Activated CD4-positive, CD25-positive, alpha-beta regulatory T cell (primary cell): ENCODE results near the gene F2RL1.
A peak's percentile ranks its signal among the peaks of the same experiment; 100 is the strongest.
"Not testable (repeated sequence)": the region's sequence is repeated elsewhere in the genome, so short reads cannot be mapped to it uniquely, and the experiment has no call there.

Source experiments
- DNase-seq, 4 experiments: peaks; one replicate each; lab custom pipeline; 2025; lab: John Stamatoyannopoulos, UW

F2RL1 gene

DNA sequence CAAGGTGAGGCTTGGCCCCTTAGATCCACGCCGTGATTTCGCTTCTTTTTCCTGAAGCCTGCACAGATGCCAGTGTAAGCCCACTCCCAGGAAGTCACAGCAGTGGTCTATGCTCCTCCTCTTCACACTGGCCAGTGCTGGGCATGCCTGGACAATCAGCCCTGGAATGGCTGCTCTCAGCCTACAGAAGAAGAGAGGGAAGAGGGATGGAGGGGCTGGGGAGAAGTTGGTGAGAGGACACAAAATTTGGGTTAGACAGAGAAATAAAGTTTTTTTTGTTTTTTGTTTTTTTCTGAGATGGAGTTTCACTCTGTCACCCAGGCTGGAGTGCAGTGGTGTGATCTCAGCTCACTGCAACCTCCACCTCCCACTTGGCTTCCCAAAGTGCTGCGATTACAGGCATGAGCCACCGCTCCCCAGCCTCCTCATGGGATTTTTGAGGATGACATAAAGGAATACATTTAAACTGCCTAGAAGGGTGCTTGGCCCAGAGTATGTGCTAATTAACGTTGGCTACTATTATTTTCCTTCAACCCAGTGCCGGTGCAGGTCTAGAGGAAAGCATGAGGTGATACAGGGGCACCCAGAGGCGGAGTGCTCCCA, 31.8 kb downstream of the F2RL1 start:
- DNase-seq = no peak

DNA sequence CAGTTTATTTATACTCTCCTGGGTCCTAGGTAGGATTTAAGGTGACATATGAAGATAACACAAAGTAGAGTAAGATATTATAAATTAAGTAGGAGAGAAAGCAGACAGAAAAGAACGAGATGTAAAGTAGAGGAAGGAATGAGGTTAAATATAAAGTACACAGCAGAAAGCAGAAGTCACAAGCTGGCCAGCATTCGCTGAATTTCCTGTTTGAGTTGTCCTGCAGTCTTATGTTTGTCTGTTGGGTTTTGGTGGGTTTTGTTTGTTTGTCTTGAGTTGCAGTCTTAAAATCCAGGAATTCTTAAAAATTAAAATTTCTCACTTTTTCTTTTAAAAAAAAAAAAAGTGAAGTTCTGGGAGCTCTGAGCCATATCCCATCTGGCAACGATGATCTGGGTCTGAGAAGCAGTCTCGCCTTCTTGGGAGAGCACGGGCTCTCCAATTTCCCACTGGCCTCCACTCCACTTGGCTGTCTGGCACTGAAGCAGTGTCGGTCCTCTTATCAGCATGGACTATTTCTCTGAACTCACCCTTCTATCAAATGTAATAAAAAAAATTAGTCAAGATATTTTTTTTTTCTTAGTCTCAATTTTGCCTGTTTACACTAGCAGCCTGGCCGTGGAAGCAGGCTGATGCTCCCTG, 33.0 kb downstream of the F2RL1 start:
- no peak for DNase-seq

DNA sequence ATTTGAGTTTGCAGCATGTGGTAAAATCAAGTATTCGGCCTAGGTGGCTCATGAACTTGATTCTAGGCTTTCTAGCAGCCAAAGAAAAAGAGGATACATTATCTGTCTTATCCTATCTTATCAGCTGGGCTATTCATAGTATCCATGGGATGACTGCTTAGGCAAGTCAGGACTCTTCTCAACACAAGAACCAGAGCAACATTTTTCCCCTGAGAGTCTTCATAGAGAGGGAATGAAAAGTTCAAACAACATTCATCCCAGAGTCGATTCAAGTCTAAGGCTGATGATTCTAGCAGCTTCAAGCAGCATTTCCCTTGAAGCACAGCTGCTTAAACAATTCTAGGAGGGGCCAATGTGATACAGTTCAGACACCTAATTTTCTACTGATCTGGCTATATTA, 33.9 kb downstream of the F2RL1 start:
- no peak for DNase-seq

GRCh38 chr5:76853741-76854140, 34.9 kb downstream of the F2RL1 start:
- not testable (repeated sequence) for DNase-seq

DNA sequence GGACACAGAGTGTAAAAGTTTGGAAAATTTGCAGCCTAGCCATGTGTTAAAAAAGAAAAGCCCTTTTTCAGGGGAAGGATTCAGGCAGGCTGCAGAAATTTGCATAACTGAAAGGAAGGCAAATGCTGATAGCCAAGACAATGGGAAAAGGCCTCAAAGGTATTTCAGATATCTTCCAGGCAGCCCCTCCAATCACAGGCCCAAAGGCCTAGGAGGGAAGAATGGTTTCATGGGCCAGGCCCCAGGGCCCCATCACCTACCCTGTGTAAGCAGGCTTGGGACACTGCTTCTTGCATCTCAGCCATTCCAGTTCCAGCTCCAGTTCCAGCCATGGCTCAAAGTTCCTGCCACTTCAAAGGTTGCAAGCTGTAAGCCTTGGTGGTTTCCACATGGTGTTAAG, 35.8 kb downstream of the F2RL1 start:
- DNase-seq = no peak

GRCh38 chr5:76855501-76855900, 36.7 kb downstream of the F2RL1 start:
- not testable (repeated sequence) for DNase-seq

DNA sequence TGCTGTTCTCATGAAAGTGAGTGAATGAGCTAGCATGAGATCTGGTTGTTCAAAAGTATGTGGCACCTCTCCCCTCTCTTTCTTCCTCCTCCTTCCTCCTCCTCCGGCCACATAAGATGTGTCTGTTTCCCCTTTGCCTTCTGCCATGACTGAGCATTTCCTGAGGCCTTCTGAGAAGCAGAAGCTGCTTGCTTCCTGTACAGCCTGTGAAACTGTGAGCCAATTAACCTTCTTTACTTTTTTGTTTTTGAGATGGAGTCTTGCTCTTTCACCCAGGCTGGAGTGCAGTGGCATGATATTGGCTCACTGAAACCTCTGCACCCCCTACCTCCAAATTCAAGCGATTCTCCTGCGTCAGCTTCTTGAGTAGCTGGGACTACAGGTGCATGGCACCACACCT, 37.1 kb downstream of the F2RL1 start:
- DNase-seq = peak in 2 of 4 experiments; percentile 7 to 15

- not testable (repeated sequence) for DNase-seq
Observed at GRCh38 chr5:76856800-76857199, 38.0 kb downstream of the F2RL1 start.

DNA sequence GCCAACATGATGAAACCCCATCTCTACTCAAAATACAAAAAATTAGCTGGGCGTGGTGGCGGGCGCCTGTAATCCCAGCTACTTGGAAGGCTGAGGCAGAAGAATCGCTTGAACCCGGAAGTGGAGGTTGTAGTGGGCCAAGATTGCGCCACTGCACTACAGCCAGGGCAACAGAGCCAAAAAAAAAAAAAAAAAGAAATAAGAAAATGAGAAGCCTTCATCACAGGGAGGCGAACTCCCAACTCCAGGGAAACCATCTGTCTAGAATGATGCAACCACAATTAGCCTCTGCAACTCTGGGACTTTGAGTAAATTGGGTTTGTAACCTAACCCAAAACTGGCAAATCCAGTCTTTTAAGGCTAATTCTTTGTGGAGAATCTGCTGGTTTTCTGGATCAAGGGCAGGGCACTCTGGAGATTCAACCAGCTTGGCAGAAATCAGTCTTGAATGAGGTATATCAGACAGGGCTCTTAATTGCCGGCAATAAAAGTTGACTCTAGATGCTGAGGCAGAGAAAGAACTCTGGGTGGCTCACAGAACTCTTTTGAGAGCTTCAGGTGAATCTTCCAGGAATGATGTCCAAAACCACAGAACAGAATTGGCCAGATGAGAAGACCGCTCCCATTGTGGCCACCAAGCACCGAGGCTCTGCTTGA, 40.9 kb downstream of the F2RL1 start:
- no peak for DNase-seq

DNA sequence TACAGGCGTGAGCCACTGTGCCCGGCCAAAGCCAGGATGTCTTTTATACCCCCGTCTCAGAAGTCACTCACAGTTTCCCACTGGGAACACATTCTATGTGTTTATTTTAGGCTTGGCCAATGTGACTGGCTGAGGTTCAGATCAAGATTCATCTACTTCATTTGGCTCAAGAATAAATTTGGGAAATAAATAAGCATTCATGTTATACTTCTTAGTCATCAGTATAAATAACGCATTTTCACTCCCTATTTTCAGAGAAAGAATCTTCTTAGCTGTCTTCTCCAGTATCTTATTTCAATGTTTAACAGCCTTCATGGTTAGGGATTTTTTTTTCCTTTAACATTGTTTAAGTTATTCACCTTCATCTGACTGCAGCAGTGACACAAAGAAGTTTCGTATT, 42.8 kb downstream of the F2RL1 start:
- no peak for DNase-seq

DNA sequence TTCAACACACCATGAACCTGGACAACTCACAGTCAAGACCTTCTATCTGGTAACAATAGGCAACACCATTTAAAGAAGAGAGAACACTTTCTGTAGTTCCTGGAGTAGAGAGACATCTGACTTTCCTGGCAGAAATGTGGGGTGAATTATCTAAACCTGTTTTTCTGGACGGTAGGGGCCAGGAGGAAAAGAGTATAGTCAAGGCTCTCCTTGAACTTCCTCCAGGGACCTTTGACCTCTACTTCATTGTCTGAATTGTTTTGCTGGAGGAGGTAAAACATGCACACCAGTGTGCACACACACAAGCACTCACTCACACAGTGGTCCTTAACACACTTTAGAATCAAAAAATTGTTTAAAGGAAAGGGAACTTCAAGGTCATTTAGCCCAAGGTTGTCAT, 44.2 kb downstream of the F2RL1 start:
- DNase-seq = no peak

DNA sequence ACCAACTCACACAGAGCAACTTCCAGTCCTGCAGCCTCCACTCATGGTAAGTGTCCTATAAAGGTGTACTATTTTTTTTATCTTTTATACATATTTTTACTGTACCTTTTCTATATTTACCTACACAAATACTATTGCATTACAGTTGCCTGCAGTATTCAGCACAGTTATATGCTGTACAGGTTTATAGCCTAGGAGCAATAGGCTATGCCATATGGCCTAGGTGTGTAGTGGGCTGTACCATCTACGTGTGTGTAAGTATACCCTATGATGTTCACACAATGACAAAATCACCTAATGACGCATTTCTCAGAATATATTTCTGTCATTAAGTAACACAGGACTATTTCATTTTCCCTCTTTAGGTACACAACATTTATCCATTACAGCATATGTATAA, 47.7 kb downstream of the F2RL1 start:
- no peak for DNase-seq

DNA sequence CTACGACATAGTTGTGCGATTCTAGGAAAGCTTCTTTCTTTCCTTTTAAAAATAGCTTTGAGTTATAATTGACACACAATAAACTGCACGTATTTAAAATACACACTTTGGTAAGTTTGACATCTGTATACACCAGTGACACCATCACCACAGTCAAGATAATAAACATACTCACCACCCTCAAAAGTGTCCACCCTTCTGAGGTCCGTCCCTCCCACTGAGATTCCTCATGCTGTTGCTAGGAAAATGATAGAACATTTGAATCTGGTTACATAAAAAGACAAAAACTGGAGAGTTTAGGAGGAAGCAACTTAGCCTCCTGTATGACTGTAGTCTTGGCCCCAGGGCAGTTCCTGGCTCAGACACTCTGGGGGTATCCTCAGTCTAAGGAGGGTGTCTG, 48.2 kb downstream of the F2RL1 start:
- no peak for DNase-seq

GRCh38 chr5:76867827-76868693, 49.2 kb downstream of the F2RL1 start:
- DNase-seq = peak; percentile 3 to 30 (median 16)

- no peak for DNase-seq
Observed at GRCh38 chr5:76870046-76870445, 51.2 kb downstream of the F2RL1 start.

DNA sequence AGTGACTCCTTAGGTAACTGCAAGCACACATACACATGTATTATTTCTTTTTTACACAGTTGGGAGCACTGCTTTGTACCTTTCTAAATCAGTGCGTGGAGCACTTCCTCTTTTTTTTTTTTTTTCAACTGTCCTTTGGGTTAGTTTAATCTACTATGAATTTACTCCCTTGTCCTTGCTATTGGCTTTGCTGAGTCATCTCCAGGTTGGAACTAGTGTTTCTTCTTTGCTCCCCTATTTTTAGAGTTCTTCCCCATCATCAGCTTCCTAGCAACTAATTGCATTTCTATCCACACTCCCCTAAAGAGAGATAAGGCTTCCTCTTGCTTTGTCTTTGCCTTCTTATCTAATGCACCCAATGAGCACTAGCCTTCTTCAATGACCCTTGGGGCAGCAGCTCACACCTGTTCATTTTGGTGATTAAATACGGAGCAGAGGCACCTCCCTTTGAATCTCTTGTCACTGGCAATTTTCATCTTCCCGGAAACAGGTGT, 55.3 kb downstream of the F2RL1 start:
- no peak for DNase-seq
